Epithelial cell of proximal tubule (primary cell): Measurements from ENCODE around the gene PRSS57. TPM values are rescaled to one million over a fixed set of nuclear protein-coding genes. Genes with fewer than 3 reads are reported as not detected.
"Not testable (repeated sequence)": the region's sequence is repeated elsewhere in the genome, so short reads cannot be mapped to it uniquely, and the experiment has no call there.

ENCODE experiments used
- DNase-seq: peaks from one replicate; pipeline ENCODE4 v3.0.0-alpha.2; 2011; ENCODE audit warnings: low read depth
- H3K4me3 ChIP-seq: 2 replicates; pipeline ENCODE4 v1.5.1; 2011; ENCODE audit warnings: low read depth, mild to moderate bottlenecking, low read length
- total RNA-seq: library from RNA; depleted of rRNA; stranded (reverse); fragments of >200 nt; gene quantifications from 2 replicates; pipeline ENCODE4 v1.2.3, GENCODE V29; 2015
- TF ChIP-seq, protein P1 (sequence below): conservative IDR thresholded peaks from 2 replicates; pipeline ENCODE4 v1.5.1; 2012; ENCODE audit warnings: low read depth, mild to moderate bottlenecking, low read length

PRSS57 gene
- total RNA-seq, 1 donor from 2014 or later, result not detected

DNA sequence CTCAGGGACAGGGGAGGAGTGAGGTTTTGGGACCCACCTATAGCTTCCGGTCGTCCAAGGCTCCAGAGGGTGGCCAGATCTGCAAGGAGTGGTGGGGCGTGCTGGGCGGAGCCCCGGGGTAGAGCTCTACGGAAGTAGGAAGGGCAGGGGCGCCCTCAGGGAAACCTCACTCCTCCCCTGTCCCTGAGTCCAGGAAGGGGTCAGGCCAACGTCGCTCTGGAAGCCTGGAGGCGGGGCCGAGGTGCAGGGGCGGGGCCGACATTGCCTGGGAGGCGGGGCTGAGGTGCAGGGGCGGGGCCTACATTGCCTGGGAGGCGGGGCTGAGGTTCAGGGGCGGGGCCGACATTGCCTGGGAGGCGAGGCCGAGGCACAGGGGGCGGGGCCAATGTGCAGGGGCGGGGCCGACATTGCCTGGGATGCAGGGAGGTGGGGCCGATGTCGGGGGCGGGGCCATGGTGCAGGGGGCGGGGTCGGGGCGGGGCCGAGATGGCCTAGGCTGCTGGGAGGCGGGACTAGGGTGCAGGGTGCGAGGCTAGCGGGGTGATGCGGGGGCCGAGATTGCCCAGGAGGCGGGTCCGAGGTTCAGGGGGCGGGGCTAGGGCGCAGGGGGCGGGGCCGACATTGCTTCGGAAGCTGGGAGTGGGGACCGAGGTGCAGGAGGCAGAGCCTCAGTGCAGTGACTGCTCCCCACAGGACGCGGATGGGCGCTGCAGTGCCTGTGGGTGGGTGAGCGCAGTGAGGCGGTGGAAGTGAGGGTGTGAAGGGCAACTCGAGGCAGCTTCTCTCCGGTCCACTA is 8.6 kb upstream of the PRSS57 start:
- H3K4me3 ChIP-seq, result peak overlapping the region; percentile 51
- DNase-seq, result no peak
- TF ChIP-seq, protein P1, sequence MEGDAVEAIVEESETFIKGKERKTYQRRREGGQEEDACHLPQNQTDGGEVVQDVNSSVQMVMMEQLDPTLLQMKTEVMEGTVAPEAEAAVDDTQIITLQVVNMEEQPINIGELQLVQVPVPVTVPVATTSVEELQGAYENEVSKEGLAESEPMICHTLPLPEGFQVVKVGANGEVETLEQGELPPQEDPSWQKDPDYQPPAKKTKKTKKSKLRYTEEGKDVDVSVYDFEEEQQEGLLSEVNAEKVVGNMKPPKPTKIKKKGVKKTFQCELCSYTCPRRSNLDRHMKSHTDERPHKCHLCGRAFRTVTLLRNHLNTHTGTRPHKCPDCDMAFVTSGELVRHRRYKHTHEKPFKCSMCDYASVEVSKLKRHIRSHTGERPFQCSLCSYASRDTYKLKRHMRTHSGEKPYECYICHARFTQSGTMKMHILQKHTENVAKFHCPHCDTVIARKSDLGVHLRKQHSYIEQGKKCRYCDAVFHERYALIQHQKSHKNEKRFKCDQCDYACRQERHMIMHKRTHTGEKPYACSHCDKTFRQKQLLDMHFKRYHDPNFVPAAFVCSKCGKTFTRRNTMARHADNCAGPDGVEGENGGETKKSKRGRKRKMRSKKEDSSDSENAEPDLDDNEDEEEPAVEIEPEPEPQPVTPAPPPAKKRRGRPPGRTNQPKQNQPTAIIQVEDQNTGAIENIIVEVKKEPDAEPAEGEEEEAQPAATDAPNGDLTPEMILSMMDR, result no peak

DNA sequence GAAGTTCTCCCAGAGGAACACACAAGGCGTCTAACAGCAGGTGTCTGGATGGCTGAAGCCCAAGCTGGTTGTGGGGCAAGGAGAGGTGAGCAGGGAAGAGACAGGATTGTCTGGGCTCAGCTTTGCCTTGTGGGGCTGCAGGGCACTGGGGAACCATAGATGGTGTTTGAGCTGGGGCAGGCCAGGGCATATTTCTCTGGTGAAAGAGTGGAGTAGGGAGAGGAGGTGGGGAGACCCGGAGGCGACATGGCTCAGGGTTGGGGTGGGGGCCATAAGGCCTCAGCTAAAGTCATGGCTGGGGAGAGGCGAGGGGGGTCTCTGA is 8.0 kb upstream of the PRSS57 start:
- TF ChIP-seq, protein P1, result no peak
- peak overlapping the region; percentile 51 for H3K4me3 ChIP-seq
- DNase-seq, result no peak

DNA sequence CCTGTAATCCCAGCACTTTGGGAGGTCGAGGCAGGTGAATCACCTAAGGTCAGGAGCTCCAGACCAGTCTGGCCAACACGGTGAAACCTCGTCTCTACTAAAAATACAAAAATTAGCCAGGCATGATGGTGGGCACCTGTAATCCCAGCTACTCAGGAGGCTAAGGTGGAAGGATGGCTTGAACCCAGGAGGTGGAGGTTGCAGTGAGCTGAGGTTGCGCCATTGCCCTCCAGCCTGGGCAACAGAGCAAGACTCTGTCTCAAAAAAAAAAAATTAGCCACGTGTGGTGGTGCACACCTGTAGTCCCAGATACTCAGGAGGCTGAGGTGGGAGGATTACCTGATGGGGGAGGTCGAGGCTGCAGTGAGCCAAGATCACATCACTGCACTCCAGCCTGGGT is 7.6 kb upstream of the PRSS57 start:
- DNase-seq, result not testable (repeated sequence)
- peak overlapping the region; percentile 51 for H3K4me3 ChIP-seq

DNA sequence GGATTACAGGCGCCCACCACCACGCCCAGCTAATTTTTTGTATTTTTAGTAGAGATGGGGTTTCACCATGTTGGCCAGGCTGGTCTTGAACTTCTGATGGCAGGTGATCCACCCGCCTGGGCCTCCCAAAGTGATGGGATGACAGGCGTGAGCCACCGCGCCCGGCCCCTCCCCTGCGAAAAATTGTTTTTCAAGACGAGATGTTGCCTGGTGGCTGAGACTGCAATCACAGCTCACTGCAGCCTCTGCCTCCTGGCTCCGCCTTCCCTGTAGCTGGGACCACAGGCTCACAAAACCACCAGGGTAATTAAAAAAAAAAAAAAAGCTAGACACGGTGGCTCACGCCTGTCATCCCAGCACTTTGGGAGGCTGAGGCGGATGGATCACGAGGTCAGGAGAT is 4.6 kb upstream of the PRSS57 start:
- not testable (repeated sequence) for DNase-seq, H3K4me3 ChIP-seq

DNA sequence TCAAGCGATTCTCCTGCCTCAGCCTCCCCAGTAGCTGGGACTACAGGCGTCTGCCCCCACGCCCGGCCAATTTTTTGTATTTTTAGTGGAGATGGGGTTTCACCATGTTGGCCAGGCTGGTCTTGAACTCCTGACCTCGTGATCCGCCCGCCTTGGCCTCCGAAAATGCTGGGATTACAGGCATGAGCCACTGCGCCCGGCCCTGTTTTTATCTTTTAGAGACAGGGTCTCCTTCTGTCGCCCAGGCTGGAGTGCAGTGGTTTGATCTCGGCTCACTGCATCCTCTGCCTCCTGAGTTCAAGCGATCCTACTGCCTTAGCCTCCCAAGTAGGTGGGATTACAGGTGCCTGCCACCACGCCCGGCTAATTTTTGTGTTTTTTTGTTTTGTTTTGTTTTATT is 3.3 kb upstream of the PRSS57 start:
- not testable (repeated sequence) for DNase-seq, H3K4me3 ChIP-seq

DNA sequence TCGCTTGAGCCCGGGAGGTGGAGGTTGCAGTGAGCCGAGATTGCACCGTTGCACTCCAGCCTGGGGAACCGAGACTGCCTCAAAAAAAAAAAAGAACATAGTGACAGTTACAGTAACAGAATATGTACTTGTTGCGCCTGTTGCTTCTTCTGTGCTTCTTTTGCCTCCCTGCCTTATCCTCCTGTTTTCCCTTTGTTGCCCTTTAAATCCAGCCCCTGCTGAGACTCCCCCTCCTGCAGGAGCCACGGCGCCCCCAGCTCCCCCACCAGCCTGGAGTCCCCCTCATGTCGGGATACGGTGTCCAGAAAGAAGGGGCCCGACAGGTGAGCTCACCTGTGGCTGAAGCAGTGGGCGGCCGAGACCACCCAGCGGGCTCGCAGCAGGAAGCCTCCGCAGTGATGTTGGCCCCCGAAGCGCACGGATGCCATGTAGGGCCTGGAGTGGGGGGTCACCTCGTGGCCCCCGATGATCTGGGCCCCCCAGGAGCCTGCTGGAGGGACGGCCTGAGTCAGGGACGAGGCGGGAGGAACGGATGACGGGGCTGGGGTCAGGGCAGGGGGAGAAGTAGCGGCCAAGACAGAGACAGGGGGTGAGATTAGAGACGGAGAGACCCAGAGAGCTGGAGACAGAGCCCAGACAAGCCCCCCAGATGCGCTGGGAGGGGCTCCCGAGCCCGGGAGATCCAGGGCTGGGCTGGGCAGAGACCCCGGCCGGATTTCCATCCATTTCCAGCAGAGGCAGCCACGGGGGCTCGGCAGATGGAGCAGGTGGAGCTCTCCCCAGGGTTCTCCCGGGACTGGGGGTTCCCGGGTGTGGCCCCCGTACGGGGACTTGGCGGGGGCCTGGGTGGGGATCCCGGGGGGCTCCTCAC is 536 bp downstream of the PRSS57 start:
- no peak for DNase-seq
- no peak overlapping the region for H3K4me3 ChIP-seq
- TF ChIP-seq, protein P1, result no peak

DNA sequence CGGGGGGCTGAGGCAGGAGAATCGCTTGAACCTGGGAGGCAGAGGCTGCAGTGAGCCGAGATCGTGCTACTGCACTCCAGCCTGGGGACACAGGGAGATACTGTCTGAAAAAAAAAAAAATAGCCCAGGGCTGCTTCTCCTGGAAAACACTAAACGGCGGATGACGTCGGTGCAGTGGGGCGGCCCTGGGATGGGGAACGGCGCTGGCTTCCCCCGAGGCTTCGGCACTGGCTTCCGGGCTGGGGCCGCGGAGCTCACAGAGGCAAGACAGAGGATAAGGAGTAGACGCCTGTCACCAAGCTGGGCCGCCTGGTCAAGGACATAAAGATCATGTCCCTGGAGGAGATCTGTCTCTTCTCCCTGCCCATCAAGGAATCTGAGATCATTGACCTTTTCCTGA is 5.0 kb downstream of the PRSS57 start:
- H3K4me3 ChIP-seq, result no peak overlapping the region
- DNase-seq, result no peak
- TF ChIP-seq, protein P1, result no peak

DNA sequence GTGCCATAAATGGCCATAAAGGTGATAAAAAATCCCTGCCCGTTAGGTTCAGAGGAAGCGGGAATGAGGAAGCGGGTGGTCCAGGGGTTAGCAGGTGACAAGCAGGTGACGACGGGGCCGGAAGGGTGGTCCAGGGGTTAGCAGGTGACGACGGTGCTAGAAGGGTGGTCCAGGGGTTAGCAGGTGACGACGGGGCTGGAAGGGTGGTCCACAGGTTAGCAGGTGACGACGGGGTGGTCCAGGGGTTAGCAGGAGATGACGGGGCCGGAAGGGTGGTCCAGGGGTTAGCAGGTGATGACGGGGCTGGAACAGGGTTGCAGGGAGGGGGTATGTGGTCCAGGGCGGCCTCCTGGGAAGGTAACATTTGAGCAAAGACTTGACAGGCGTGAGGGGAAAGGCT is 6.3 kb downstream of the PRSS57 start:
- TF ChIP-seq, protein P1, result no peak
- DNase-seq, result no peak
- no peak overlapping the region for H3K4me3 ChIP-seq
